ENCODE measurements around the gene UBE2R2.
"Not testable (repeated sequence)": the region's sequence is repeated elsewhere in the genome, so short reads cannot be mapped to it uniquely, and the experiment has no call there.

The UBE2R2 gene

DNA sequence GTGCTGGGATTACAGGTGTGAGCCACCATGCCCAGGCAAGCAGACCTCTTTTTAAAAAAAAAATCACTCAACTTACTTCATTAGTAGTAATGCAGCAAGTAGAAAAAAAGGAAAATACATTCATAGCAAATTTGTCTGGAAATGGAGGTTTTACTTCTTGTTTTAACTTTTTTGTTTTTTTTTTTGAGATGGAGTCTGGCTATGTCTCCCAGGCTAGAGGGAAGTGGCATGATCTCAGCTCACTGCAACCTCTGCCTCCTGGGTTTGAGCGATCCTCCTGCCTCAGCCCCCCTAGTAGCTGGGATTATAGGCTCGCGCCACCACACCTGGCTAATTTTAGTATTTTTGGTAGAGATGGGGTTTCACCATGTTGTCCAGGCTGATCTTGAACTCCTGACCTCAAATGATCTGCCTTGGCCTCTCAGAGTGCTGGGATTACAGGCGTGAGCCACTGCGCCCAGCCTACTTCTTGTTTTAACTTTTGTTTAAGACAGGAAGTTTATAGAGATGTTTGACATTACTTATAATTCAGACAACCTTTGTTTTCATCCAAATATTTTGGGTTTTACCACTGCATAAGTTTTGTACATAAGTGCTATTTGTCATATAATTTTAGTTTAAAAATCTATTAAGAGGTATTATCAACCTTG, 26.5 kb downstream of the UBE2R2 start:
- DNase-seq = peak; percentile 12

DNA sequence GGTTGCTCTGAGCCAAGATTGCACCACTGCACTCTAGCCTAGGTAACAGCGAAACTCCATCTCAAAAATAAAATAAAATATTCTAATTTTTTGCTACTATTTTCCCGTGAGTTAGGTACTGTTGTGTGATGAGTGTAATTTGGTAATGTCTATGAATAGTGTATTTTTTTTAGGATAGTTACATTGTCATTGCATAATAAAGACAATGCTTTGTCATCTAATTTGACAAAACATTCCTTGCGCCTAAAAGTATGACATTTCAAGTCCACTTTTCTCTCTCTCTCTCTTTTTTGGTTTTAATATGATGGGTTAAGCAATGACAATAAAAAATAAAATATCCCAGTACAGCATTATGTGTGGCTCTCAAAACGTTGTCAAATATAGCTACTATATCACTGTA, 29.3 kb downstream of the UBE2R2 start:
- DNase-seq = no peak

DNA sequence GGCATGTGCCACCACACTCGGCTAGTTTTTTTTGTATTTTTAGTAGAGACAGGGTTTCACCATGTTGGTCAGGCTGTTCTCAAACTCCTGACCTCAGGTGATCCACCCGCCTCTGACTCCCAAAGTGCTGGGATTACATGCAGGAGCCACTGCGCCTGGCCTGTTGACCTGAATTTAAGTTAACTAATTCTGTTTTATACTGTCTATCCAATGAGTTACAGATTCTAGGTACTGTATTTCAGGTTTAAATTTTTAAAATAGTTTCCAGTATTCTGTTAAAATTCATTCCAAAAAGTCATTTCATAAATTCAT, 30.9 kb downstream of the UBE2R2 start:
- DNase-seq = not testable (repeated sequence)

DNA sequence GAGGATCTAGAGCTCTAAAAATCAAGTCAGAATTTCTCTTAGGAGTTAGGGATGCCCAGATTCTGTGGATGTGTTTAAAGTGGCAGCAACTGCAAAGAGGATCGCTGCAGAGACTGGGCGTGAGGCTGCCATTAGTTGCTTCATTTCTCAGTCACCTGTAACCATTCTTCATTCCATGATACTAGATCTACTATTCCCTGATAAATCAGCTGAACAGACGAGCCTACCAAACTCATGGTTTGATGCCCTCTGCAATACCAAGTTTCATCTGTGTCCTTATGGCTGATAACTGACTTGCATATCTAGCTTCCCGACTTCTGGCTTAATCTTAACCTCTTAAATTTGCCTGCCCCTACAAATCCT, 33.3 kb downstream of the UBE2R2 start:
- DNase-seq = no peak

DNA sequence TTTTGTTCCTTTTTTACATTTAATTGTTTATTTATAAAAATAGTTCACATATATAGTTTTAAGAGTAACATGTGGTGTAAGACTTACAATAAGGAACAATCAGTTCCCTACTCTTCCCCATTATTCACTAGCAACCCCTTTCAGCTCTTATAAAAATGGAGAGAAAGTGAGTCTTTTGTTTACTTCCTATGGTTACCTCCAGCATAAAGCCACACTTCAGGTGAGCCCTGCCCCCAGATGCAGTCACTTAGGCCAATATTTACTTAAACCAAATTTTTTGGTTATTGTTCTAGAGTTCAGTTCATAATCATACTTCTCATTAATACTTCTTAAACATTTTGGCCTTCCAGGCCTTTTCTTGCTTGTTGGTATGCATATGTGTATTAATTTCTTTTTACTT, 33.7 kb downstream of the UBE2R2 start:
- DNase-seq = no peak

DNA sequence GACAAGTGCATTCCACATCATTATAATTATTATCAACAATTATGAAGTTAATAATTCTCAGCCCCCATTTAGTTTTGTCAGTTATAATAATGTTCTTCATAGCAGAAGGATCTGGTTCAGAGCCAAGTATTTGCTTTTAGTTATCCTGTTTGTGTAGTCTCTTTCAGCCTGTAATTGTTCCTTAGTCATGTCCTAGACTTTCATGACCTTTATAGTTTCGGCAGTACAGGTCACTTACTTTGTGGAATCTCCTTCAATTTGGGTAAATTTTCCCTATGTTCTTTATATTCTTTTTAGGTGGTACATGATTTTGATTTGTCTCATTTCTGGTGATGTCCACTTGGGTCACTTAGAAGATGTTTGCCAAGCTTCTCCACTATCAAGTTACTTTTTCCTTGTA, 34.3 kb downstream of the UBE2R2 start:
- DNase-seq = no peak

DNA sequence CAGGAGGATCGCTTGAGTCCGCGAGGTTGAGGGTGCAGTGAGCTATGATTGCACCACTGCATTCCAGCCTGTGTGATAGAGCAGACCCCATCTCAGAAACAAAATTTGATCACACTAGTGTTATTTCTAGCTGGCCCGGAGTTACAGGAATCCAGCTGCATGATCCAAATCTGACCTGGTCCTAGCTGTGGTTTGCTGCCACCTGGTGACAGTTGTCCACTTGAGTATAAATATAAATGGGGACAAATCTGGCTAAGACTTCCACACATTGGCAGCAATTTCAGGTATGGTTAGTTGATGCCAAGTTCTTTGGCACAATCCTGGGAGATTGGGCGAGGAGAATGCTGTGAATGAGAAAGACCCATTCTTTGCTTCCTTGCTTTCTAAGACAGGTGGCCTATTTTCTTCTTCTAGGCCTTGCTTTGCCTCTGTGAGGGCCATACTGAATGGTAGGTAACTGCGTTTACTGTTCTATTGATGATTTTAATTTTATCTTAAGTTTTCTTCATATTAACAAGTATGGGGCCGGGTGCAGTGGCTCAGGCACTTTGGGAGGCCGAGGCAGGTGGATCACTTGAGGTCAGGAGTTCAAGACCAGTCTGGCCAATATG, 35.4 kb downstream of the UBE2R2 start:
- peak; percentile 61 for DNase-seq

DNA sequence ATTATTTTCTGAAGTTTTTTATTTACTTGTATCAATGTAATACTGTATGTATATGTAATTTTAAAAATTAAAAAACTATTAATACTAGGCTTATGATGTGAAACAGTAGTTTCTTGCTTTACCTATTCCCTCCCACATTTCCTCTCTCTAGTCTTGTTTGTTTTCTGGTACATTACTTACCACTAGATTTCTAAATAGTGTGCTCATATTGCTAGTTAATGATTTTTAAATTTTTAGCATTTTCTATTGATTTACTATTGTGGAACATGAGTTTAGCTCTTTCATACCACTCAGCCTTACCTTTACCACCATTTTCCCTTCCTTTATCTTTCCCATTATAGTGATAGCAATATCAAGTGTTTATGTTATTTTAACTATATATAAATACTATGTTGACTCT, 39.3 kb downstream of the UBE2R2 start:
- DNase-seq = no peak

DNA sequence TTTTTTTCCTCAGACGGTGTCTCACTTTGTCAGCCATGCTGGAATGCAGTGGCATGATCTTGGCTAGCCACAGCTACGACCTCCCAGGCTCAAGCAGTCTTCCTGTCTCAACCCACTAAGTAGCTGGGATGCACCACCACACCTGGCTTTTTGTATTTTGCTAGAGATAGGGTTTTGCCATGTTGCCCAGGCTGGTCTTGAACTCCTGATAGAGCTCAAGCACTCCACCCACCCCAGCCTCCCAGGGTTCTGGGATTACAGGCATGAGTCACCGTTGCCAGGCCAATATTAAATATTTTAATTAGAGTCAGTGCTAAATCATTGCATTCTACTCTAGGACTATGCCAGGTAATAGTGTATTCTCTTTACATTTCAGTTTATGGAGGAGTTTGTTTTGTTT, 41.5 kb downstream of the UBE2R2 start:
- DNase-seq = no peak

DNA sequence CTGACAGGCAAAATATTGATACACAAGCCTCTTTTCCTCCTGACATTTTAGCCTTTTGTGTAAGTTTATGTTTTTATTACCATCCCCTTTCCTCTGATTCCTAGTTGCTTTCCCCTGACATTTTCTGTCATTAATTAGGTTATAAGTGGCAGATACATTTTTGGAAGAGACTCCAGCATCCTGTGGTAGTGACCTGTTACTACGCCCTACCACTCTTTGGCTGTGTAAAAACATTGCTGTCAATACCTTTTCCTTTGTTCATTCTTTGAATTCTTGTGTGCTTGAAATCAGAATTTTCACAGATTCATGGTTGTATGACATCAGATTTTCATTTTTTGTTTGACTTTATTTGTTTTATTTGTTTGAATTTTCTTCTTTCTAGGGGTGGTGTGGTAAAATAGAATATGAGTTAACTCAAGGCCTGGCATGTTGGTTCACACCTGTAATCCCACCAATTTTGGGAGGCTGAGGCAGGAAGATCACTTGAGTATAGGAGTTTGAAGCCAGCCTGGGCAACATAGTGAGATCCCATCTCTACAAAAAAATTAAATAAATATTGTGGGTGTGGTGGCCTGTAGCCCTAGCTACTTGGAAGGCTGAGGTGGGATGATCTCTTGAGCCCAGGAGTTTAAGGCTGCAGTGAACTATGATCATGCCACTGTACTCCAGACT, 43.4 kb downstream of the UBE2R2 start:
- DNase-seq = no peak

DNA sequence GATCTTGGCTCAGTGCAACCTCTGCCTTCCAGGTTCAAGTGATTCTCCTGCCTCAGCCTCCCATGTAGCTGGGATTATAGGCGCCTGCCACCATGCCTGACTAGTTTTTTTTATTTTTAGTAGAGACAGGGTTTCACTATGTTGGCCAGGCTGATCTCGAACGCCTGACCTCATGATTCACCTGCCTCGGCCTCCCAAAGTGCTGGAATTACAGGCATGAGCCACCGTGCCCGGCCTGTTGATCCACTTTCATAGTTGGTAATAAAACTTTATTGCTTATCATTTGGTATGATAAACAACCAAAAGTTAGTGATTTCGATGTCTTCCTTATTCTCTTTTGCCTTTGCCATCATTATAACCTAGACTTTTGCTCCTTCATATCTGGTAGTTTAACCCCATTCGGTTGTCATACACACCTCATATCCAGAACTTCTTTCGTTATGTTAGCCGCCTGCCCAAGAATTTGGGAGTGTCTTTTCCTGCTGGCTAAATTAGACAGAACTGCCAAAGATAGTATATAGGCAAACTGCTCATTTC, 45.0 kb downstream of the UBE2R2 start:
- DNase-seq = no peak

DNA sequence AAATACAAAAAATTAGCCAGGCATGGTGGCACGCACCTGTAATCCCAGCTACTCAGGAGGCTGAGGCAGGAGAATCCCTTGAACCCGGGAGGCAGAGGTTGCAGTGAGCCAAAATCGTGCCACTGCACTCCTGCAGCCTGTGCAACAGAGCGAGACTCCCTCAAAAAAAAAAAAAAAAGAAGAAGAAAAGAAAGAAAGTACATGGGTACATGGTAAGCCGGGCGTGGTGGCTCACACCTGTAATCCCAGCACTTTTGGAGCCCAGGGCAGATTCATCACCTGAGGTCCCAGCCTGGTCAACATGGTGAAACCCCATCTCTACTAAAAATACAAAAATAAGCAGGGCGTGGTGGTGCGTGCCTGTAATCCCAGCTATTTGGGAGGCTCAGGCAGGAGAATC, 46.1 kb downstream of the UBE2R2 start:
- not testable (repeated sequence) for DNase-seq

DNA sequence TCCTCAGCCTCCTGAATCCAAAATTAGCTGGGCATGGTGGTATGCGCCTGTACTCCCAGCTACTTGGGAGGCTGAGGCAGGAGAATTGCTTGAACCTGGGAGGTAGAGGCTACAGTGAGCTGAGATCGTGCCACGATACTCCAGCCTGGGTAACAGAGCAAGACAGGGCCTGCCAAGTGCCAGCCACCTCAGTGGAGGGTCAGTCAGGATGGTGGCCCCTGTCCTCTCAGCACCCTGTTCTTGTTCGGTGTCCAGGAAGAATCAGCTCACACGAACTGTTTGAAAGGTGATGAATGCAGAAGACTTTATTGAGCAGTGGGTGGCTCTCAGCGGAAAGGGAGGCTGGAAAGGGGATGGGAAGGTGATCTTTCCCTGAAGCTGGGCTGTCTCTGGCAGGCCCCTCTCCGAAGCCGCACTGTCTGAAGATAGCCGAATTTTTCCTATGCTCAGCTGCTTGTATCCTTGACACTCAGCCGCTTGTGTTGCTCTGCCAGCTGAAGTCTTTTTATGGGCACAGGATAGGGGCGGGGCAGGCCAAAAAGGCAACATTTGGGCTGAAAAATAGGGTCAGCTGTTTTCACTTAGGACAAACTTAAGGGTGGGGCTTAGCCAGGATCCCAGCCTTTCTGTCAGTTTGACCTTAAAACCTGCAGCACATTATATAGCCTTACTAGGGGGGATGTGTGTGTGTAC, 50.9 kb downstream of the UBE2R2 start:
- DNase-seq = no peak

DNA sequence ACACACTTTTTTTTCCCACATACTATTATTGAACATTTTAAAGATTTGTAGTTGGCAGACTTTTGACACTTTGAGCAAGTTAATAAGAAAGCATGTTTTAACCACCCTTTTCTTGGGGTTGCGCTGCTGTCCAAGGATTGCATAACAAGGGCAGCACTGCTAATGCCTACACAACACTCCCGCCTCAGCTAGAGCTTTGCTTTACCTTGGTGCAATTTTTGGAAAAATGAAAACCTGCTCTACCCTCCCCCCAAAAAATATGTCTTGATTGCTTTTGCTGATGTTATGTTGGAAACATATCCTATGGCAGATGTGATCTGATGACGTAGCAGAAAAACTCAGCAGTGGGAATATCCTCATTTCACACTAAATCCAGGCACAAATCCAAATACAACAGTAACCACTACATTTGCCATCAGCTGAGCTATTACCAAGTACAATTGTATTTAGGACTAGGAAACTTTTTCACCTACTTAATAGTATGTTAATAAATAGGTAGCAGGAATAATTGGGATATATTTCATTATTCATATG, 51.5 kb downstream of the UBE2R2 start:
- DNase-seq = no peak

DNA sequence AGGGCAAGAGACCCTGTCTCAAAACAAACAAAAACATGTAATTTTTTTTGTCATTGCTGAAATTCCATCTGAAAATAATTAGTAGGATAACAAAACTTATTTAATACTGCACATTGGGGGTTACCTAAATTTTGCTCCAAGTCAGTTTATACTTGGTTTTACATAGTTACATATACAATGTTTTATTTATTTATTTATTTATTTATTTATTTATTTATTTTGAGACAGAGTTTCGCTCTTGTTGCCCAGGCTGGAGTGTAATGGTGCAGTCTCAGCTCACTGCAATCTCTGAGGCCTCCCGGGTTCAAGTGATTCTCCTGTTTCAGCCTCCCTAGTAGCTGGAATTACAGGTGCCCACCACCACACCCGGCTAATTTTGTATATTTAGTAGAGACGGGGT, 52.3 kb downstream of the UBE2R2 start:
- DNase-seq = not testable (repeated sequence)

DNA sequence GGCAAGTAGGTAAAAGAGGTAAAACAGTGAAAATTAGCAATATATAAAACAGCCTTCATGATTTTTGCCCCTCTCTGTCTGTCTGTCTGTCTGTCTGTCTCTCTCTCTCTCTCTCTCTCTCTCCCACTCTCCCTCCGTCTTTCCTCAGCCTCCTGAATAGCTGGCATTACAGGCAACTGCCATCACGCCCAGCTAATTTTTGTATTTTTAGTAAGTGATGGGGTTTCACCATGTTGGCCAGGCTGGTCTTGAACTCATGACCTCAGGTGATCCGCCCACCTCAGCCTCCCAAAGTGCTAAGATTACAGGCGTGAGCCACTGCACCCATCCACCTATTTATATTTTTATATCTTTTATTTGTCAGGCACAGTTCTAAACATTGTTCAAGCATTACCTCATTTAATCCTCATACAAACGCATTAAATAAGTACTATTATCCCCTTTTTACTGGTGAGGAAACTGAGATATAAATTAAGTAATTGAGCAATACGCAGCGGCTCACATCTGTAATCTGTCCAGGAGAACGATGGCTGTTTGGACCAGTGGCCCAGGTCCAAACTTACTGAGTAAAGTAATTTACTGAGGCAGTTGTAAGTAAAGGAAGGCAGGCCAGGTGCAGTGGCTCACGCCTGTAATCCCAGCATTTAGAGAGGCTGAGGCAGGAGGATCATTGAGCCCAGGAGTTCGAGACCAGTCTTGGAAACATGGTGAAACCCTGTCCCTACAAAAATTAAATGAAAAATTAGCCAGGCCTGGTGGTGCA, 60.9 kb downstream of the UBE2R2 start:
- DNase-seq = no peak

DNA sequence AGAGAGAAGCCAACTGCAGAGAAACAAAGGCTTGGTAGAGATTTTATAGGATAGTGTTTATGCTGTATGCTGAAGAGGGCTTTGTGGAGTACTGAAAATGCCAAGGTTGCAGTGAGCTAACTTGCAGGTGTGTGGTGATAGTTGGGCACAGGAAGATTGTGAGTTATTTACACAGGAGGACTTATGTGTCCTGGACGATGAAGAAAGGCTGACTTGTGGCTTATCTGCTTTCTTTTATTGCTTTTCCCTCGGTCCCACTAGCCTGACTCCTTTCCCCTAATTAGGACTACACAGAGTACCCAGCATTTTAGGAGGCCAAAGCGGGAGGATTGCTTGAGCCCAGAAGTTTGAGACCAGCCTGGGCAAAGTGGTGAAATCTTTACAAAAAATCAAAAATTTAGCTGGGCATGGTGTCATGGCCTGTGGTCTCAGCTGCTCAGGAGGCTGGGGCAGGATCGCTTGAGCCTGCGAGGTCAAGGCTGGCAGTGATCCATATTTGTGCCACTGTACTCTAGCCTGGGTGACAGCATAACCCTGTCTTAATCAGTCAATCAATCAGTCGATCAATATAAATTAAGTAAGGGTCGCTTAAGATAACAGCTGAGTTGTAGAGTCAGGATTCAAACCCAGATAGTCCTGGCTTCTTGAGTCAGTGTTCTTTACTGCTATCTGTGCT, 61.9 kb downstream of the UBE2R2 start:
- no peak for DNase-seq

DNA sequence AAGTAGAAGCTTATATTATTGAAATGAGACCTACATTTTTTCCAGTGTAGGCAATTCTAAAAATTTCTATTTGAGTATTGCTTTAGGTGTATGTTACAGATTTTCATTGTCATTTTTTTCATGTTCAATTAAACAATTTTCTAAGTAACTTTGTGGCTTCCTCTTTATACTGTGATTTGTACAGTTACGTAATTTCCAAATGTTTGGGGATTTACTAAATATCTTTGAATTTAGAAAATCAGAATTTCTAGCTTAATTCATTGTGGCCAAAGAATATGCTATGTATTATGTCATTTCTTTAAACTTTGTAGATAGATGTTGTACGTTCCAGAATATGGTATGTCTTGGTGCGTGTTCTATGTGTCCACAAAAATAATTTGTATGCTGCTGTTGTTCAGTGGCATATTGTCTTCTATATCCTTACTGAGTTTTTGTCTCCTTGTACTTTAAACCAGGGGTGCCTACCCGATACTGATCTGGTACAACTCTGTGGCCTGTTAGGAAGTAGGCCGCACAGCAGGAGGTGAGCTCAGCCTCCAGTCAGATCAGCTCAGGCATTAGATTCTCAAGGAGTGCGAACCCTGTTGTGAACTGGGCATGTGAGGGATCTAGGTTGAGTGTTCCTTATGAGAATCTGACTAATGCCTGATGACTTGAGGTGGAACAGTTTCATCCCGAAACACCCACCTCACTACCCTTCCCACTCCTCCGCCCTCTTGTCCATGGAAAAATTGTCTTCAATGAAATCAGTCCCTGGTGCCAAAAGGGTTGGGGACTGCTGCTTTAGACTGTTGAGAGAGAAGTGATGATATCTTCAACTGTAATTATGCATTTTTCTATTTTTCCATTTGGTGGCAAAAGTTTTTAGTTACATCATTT, 63.5 kb downstream of the UBE2R2 start:
- no peak for DNase-seq

DNA sequence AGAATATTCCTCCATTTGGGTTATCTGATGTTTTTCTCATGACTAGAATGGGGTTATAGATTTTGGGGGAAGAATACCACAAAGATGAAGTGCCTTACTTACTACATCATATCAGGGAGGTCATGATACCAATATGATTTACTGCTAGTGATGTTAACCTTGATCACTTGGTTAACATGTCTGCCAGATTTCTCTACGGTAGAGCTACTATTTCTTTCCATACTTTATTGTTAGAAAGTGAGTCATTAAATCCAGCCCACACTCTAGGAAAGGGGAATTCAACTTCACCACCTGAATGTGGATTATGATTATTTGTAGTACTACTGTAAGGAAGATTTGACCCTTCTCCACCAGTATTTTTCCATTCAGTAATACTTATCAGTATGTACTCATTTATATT, 64.7 kb downstream of the UBE2R2 start:
- no peak for DNase-seq

DNA sequence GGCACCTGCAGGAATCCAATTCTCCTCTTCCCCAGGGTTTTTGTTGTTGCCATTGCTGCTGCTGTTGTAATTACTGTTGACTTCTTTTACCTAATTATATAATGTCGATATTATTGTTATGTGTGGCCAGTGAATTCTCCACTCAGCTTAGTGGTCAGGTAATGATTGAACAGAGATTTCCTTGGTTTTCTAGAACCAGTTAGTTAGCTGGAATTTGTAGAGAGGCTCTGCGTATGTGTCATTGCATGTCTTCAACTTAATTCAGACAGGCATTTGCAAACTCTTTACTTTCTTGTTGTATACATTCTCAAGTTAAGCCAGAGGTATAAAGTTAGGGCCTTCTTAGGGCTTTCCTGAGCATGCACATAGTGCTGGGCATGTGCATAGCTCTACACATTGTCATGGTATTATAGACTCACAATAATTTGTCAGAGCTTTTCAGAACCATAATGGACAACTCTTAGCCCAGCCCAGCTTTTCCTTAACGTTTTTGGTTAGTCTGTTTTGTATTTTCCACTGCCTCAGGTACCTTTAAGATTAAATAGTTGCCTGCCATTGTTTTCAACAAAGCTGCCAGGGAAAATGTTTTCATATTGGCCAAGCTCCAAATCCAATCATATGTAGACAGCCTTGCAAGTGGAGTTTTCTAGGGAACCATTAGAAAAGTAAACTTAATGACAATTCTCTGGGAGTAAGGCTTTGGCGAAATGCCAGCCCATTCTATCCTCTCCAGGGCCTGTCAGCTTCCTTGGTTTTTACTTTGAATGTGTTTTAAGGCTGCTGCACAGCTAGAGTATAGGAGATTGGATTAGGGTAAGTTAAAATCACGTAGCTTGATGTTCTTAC, 68.1 kb downstream of the UBE2R2 start:
- no peak for DNase-seq
